A673 (cell line): Measurements from ENCODE around the gene TSPEAR.

Experiments used
- EZH2 ChIP-seq: fragments of 200-600 bp; sonication (generic); IDR thresholded peaks from 2 replicates; pipeline ENCODE4 v1.6.1; 2017; ENCODE audit warnings: borderline replicate concordance, low read depth, mild to moderate bottlenecking, mixed read lengths, antibody characterized with exemption, low read length; ENCODE audit not compliant: poor library complexity, severe bottlenecking
- TF ChIP-seq, protein P1 (sequence below): fragments of 300-800, 200-600 bp; sonication (generic); conservative IDR thresholded peaks from 2 replicates; pipeline ENCODE4 v1.5.1; 2017; ENCODE audit warnings: low read depth, mild to moderate bottlenecking, antibody characterized with exemption, low read length, moderate library complexity, mixed read lengths

GRCh38 chr21:44461005-44461404 is 250.4 kb downstream of the TSPEAR start:
- TF ChIP-seq, protein P1, sequence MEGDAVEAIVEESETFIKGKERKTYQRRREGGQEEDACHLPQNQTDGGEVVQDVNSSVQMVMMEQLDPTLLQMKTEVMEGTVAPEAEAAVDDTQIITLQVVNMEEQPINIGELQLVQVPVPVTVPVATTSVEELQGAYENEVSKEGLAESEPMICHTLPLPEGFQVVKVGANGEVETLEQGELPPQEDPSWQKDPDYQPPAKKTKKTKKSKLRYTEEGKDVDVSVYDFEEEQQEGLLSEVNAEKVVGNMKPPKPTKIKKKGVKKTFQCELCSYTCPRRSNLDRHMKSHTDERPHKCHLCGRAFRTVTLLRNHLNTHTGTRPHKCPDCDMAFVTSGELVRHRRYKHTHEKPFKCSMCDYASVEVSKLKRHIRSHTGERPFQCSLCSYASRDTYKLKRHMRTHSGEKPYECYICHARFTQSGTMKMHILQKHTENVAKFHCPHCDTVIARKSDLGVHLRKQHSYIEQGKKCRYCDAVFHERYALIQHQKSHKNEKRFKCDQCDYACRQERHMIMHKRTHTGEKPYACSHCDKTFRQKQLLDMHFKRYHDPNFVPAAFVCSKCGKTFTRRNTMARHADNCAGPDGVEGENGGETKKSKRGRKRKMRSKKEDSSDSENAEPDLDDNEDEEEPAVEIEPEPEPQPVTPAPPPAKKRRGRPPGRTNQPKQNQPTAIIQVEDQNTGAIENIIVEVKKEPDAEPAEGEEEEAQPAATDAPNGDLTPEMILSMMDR: no peak
- TF ChIP-seq EZH2: no peak
